Measurements from ENCODE around the gene CAPN13.

DNA sequence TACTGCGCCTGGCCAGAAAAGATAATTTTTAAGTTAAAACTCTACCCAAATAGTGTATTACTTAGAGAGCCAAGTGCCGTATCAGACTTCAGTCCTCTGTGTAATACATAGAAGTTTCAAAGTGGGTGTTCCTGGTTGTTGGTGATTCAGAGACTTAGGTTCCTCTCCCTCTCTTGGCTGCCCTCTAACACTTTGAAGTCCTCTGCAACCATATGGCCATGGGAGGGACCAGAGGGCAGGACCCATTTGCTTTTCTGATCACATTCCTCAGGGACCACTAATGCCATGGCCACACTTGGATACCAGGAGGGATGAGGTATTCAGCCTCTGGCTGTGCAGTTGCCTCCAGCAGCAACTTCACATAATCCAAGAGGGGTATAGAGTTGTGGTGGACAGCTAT is 131.5 kb downstream of the CAPN13 start:
- TF ChIP-seq CTCF (IDR thresholded peaks at IDR 0.05; ENCODE audit: insufficient read depth, low read depth, low read length) (no peak), EZH2 (IDR thresholded peaks at IDR 0.05; ENCODE audit: insufficient read depth, low read length) (no peak)
